ENCODE results near the gene EIF4E2.

The EIF4E2 gene

DNA sequence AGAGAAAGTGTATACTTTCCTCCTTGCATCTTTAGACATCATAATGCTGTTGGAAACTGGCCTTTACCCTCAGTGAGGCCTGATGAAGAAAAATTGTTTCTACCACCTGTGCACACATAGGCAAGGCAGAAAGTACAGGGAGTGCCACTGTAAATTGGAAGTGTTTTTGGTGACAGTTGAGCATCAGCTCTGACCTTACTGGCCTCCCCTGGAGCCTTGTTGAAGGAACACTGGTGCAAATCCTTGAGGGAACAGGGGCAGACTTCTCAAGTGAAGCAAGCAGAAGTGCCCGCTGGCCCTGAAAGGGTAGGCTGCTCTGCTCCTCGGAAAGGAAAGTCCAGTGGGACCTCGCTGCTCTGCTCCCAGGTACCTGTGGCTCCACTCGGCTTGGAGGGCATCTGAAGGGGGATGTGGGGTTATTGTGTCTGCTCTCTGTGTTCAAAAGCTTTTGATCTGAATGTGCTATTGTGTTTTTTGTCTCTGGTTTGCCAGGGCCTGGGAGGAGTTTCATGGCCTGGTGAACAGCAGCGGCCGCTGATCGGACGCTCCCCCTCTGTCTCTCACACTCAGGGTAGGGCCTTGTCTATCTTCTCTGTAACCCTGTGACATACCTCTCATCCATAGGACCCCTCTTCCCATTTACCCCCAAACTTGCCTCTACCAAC is 23.4 kb downstream of the EIF4E2 start:
- Histone ChIP-seq H3K36me3 (replicated peaks) (peaks cover 35% of the 10 kb centered on the region), H3K4me1 (no peaks in the 10 kb centered on the region; the same call in 1 of the 2 replicates), H3K4me3 (no peak overlapping the region), H3K9me3 (no peaks in the 10 kb centered on the region), H3K27me3 (ENCODE audit: low read depth) (no peaks in the 10 kb centered on the region)
- in situ Hi-C loops (cut with MboI; ENCODE audit: low sequenced_read_pairs) = no loop called here
- DNase-seq (ENCODE audit: low spot score in 2 of 2) = no peak

DNA sequence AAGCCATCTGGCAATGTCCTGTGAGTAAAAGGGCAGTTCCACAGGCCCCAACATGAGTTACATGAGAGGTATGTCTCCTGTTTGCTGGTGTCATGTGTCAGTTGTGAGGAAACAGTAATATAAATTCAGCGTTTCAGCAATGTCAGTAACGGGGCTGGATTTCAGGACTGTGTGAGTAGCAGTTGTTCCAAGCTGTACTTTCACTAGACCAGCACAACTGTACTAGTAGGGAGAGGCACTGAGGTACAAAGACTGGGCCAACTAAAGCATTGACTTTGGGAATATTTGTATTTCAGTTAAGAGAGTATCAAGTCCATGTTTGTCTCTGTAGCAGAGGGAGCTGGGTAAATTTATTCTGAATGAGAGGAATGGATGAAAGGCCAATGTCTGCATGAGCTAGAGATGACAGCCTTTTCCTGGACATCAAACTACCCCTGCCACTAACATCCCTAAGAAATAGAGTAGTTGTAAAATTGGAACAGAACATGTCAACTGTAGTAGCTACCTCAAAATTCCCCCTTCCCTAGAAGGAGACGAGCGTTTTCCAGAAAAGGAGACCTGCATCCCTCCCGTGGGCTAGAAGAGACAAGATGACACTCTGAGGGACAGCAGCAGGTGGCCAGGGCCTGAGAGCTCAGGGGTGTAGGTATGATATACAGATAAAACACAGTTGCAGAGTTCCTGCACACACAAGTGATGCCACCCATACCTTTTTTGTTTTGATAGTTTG is 24.4 kb downstream of the EIF4E2 start:
- Histone ChIP-seq H3K4me3 (no peak overlapping the region), H3K9me3 (no peaks in the 10 kb centered on the region), H3K27me3 (ENCODE audit: low read depth) (no peaks in the 10 kb centered on the region), H3K36me3 (replicated peaks) (peaks cover 28% of the 10 kb centered on the region), H3K4me1 (no peaks in the 10 kb centered on the region; the same call in 1 of the 2 replicates)
- no peak for DNase-seq (ENCODE audit: low spot score in 2 of 2)
- in situ Hi-C loops (cut with MboI; ENCODE audit: low sequenced_read_pairs) = no loop called here

DNA sequence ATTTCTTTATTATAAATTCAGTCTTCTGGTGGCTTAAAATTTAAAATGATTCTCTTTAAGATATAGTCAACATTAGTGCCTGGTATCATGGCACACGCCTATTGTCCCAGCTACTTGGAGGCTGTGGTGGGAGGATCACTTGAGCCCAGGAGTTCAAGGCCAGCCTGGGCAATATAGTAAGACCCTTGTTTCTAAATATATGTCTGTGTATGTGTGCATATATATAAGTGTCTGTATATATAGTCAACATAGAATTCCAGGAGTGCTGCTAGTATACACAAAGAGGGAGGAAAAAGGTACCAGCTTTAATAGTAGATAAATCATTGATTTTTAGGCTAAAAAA is 24.9 kb downstream of the EIF4E2 start:
- Histone ChIP-seq H3K4me3 (no peak overlapping the region), H3K9me3 (no peaks in the 10 kb centered on the region), H3K27me3 (ENCODE audit: low read depth) (no peaks in the 10 kb centered on the region), H3K36me3 (replicated peaks) (peaks cover 23% of the 10 kb centered on the region), H3K4me1 (no peaks in the 10 kb centered on the region; the same call in 1 of the 2 replicates)
- in situ Hi-C loops (cut with MboI; ENCODE audit: low sequenced_read_pairs) = no loop called here
- no peak for DNase-seq (ENCODE audit: low spot score in 2 of 2)

DNA sequence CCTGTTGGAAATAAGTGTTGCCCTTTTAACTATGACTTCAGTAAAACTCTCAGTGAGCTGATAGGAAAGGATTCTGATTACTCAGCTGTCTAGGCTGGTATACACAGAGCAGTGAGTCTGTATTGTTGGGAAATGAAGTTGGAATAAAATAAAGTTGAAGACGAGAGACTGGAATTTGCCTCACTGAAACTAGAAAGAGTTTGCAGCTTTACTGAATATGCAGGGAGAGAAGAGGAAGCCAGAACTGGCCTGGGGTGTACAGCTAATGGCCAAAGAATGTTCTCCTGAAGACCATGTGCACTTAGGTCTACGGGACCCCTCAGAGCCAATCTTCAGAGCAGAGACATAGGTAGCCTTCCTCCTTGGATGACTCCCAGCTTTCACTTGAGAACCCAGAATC is 26.5 kb downstream of the EIF4E2 start:
- peaks cover 28% of the 10 kb centered on the region for H3K36me3 ChIP-seq (replicated peaks)
- no peaks in the 10 kb centered on the region; the same call in 1 of the 2 replicates for H3K4me1 ChIP-seq
- H3K4me3 ChIP-seq = no peak overlapping the region
- in situ Hi-C loops (cut with MboI; ENCODE audit: low sequenced_read_pairs) = no loop called here
- H3K9me3 ChIP-seq = no peaks in the 10 kb centered on the region
- no peak for DNase-seq (ENCODE audit: low spot score in 2 of 2)
- H3K27me3 ChIP-seq (ENCODE audit: low read depth) = no peaks in the 10 kb centered on the region

DNA sequence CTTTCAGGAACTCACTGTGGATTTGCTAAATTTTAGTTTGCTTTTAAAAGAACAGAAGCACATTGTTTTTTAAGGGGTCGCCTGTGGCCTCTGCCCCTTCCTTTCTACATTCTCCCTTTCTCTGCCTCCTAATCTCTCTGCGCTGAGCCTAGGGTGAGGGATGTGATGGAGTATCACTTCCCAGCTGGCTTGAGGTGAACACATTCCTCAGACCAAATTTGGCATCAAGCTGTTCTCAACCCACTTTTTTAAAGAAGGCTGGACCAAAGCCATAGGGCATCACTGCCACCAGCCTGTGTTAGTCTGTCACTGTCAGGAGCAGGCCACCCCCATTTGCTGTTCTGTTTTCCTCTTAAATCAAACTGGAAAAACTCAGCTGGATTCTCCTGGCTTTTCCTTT is 27.4 kb downstream of the EIF4E2 start:
- in situ Hi-C loops (cut with MboI; ENCODE audit: low sequenced_read_pairs) = no loop called here
- no peaks in the 10 kb centered on the region for H3K9me3 ChIP-seq
- H3K4me3 ChIP-seq = no peak overlapping the region
- peaks cover 25% of the 10 kb centered on the region for H3K36me3 ChIP-seq (replicated peaks)
- DNase-seq (ENCODE audit: low spot score in 2 of 2) = no peak
- no peaks in the 10 kb centered on the region; the same call in 1 of the 2 replicates for H3K4me1 ChIP-seq
- H3K27me3 ChIP-seq (ENCODE audit: low read depth) = no peaks in the 10 kb centered on the region

DNA sequence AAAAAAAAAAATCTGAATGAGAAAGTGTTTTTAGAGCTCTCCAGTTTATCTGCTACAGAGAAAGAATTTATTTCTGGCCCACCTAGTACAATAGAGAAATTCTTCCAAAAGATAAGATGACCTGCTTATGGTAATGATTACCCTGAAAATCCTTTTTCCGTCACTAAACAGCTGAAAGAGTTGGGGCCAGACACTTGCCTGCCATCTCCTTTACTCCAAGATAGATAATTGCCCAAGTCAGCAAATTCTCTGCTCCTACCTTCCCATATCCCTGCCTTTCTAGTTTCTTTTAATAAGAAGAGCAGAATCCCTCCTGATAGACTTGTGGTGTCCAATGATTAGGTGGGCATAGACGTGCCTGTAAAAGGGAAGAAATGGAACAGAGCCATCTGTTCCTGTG is 28.1 kb downstream of the EIF4E2 start:
- H3K36me3 ChIP-seq (replicated peaks) = peaks cover 20% of the 10 kb centered on the region; the same call in 1 of the 2 replicates
- no peaks in the 10 kb centered on the region for H3K27me3 ChIP-seq (ENCODE audit: low read depth)
- H3K9me3 ChIP-seq = no peaks in the 10 kb centered on the region
- in situ Hi-C loops (cut with MboI; ENCODE audit: low sequenced_read_pairs) = no loop called here
- DNase-seq (ENCODE audit: low spot score in 2 of 2) = no peak
- no peak overlapping the region for H3K4me3 ChIP-seq
- H3K4me1 ChIP-seq = no peaks in the 10 kb centered on the region; the same call in 1 of the 2 replicates

DNA sequence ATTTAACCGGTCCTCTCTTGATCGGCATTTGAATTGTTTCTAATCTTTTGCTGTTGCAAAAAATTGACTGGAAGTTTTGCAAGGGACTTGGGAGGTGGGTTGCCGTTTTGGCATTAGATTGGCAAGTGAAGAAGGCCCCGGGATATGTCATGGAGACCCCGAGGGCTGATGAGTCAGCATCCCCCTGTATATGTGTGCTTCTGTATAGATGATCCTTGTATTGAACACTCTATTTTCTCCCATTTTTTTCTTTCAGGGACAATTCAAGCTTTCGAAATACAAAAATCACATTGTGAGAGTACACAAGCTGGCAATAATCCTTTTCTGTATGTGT is 30.1 kb downstream of the EIF4E2 start:
- Histone ChIP-seq H3K27me3 (ENCODE audit: low read depth) (no peaks in the 10 kb centered on the region), H3K9me3 (no peaks in the 10 kb centered on the region), H3K4me1 (no peaks in the 10 kb centered on the region; the same call in 1 of the 2 replicates), H3K36me3 (replicated peaks) (peaks cover 14% of the 10 kb centered on the region; the same call in 1 of the 2 replicates), H3K4me3 (no peak overlapping the region)
- no peak for DNase-seq (ENCODE audit: low spot score in 2 of 2)
- in situ Hi-C loops (cut with MboI; ENCODE audit: low sequenced_read_pairs) = no loop called here

DNA sequence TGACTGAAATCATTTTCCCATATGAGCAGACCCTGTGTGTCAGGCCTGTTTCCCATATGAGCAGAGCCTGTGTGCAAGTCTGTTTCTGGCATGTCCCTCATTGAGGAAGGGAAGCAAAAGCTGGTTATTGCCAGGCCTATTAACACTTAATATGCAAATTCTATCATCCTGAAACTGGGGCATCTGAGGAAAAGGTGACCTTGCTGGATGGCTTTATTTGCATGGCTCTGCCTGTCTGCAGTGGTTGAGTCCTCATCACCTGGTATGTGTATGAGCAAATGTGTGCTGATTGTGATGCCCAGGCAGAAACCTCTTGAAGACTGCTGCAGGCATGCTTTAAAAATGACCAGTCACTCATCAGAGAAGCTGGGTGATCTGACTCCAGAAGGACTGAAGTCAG is 31.2 kb downstream of the EIF4E2 start:
- no peak overlapping the region for H3K4me3 ChIP-seq

DNA sequence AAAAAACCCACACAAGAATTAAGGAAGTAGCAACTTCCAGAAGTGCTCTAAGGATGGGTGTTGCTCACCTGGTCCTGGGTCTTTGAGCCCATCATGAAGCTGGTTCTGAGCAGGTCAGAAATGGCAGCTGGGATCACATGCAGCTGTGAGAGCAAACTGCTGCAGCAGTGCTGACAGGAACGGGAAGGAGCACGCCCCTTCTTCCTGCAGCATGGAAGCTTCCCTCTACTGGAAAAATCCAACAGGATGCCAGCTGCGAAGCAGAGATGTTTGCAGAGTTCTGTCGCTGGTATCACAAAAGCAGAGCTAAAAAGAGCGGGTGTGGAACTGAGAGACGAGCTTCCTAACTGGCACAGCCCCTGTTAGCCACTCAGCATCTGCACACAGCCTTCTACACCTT is 33.7 kb downstream of the EIF4E2 start:
- in situ Hi-C loops (cut with MboI; ENCODE audit: low sequenced_read_pairs) = no loop called here
- Histone ChIP-seq H3K9me3 (no peaks in the 10 kb centered on the region), H3K4me3 (no peak overlapping the region), H3K4me1 (no peaks in the 10 kb centered on the region), H3K27me3 (ENCODE audit: low read depth) (no peaks in the 10 kb centered on the region), H3K36me3 (replicated peaks) (peaks cover 10% of the 10 kb centered on the region; the same call in 1 of the 2 replicates)
- no peak for DNase-seq (ENCODE audit: low spot score in 2 of 2)

More for the DNA sequence above, 31.2 kb downstream of the EIF4E2 start:
- H3K4me1 ChIP-seq = no peaks in the 10 kb centered on the region
- H3K36me3 ChIP-seq (replicated peaks) = peaks cover 10% of the 10 kb centered on the region; the same call in 1 of the 2 replicates
- no peak for DNase-seq (ENCODE audit: low spot score in 2 of 2)
- H3K27me3 ChIP-seq (ENCODE audit: low read depth) = no peaks in the 10 kb centered on the region
- in situ Hi-C loops (cut with MboI; ENCODE audit: low sequenced_read_pairs) = no loop called here
- no peaks in the 10 kb centered on the region for H3K9me3 ChIP-seq

DNA sequence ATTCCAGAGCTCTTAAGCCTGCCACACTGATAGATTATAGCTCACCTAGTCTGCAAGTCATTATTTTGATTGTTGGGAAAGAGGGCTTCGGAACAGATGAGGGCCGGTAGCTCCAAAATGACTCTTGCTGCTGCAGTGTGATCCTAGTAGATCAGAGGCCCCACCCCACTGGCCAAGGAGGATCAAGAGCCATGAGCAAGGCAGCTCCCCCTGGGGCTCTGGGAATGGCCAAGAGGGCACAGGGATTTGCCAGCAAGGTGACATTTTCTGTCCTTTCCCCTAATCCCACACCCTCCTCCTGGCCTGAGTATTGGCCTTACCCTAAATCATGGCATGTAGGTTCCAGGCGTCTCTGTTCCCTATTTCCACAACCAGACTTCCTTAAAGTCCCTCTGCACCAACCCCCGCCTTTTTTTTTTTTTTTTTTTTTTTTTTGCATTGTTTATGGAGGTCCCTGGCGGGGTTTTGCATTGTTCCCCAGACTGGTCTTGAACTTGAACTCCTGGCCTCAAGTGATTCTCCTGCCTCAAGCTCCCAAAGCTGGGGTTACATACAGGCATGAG is 36.5 kb downstream of the EIF4E2 start:
- DNase-seq (ENCODE audit: low spot score in 2 of 2) = no peak
- Histone ChIP-seq H3K36me3 (replicated peaks) (no peaks in the 10 kb centered on the region), H3K9me3 (no peaks in the 10 kb centered on the region), H3K4me1 (peaks cover 9% of the 10 kb centered on the region), H3K27me3 (ENCODE audit: low read depth) (no peaks in the 10 kb centered on the region), H3K4me3 (no peak overlapping the region)
- in situ Hi-C loops (cut with MboI; ENCODE audit: low sequenced_read_pairs) = no loop called here

DNA sequence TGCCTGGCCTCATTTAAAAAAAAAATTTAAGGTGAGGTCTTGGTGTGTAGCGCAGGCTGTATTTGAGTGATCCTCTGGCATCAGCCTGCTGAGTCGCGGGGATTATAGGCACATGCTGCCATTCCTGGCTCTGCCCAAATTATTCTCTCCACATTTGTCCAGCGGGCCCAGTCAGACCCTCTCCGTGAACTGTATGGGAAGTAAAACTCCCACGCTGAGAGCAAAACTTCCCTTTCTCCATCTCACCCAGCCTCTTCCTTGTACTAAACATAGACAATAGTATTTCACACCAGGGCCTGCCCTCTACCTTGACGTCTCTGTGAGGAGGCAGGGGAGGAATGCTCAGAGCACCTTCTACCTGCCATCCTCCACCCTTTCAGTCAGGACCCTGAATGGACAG is 37.0 kb downstream of the EIF4E2 start:
- in situ Hi-C loops (cut with MboI; ENCODE audit: low sequenced_read_pairs) = no loop called here
- DNase-seq (ENCODE audit: low spot score in 2 of 2) = no peak
- Histone ChIP-seq H3K4me1 (peaks cover 9% of the 10 kb centered on the region), H3K4me3 (no peak overlapping the region), H3K9me3 (no peaks in the 10 kb centered on the region), H3K27me3 (ENCODE audit: low read depth) (no peaks in the 10 kb centered on the region), H3K36me3 (replicated peaks) (no peaks in the 10 kb centered on the region)

DNA sequence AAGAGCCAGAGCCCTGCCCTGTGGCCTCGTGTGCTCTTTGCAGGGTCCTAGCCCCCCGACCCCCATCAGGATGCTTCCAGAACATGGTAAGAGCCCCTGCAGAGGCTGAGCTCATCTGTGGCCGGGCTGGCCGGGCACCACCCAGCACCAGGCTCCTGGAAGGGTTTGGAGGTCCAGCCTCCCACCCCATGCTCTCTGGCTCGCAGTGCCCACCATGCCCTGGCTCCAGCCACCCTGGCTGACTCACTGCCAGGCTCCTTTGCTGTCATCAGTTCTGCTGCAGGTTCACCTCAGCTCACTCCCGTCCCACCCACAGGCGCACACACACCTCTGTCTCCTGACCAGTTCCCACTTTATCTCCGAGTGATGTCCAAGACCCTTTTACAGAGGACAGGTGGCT is 37.5 kb downstream of the EIF4E2 start:
- Histone ChIP-seq H3K4me1 (peaks cover 9% of the 10 kb centered on the region), H3K36me3 (replicated peaks) (no peaks in the 10 kb centered on the region), H3K9me3 (no peaks in the 10 kb centered on the region), H3K27me3 (ENCODE audit: low read depth) (no peaks in the 10 kb centered on the region), H3K4me3 (no peak overlapping the region)
- DNase-seq (ENCODE audit: low spot score in 2 of 2) = no peak
- in situ Hi-C loops (cut with MboI; ENCODE audit: low sequenced_read_pairs) = no loop called here

DNA sequence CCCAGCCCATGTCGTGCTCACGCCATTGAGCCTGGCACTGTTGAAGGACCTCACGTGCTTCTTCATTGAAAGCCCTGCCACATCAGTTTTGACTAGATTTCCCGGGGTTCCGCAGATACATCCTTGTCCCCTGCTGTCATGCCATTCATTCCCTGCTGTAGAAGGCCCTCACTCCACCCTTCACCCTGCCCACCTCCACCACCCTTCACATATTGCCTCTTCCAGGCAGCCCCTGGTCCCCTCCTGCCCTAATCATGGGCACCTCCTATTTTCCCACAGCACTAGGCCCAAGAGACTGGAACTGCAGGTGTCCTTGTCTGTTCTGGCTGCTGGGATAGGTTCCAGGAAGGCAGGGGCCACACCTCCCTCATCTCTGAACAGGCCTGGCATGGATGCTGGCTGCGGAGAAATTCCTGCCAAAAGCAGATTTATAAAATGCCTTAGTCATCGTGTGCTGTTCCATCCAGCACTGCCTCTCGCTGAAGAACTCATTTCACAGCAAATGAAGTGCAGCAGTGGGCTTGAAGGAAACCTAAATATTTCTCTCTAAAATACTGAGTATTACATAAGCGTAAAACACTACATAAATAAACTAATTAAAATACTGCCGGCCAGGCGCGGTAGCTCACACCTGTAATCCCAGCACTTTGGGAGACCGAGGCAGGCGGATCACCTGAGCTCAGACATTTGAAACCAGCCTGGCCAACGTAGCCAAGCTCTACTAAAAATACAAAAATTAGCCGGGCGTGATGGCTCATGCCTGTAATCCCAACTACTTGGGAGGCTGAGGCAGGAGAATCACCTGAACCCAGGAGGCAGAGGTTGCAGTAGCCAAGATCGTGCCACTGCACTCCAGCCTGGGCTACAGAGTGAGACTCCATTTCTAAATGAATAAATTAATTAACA is 38.4 kb downstream of the EIF4E2 start:
- H3K9me3 ChIP-seq = no peaks in the 10 kb centered on the region
- H3K4me3 ChIP-seq = no peak overlapping the region
- no peaks in the 10 kb centered on the region for H3K36me3 ChIP-seq (replicated peaks)
- no peaks in the 10 kb centered on the region for H3K27me3 ChIP-seq (ENCODE audit: low read depth)
- peaks cover 9% of the 10 kb centered on the region for H3K4me1 ChIP-seq
- in situ Hi-C loops (cut with MboI; ENCODE audit: low sequenced_read_pairs) = no loop called here
- DNase-seq (ENCODE audit: low spot score in 2 of 2) = no peak
